Esophagus muscularis mucosa (tissue), 3 donors: Measurements from ENCODE around the gene PRICKLE1.

Experiments used
- CTCF ChIP-seq, 3 experiments: fragments of 200-600 bp in 2 of 3; fragments of 450-650 bp in 1 of 3; sonication (generic) in 2 of 3; IDR thresholded peaks; one replicate each; pipeline ENCODE4 v1.5.1; 2017 to 2019; ENCODE audit warnings: antibody characterized with exemption in 3 of 3, mild to moderate bottlenecking in 2 of 3, moderate library complexity in 1 of 3
- EP300 ChIP-seq: sonication (generic); formaldehyde crosslinking; IDR thresholded peaks from one replicate; pipeline ENCODE4 v1.6.1; 2017; ENCODE audit warnings: antibody characterized with exemption

DNA sequence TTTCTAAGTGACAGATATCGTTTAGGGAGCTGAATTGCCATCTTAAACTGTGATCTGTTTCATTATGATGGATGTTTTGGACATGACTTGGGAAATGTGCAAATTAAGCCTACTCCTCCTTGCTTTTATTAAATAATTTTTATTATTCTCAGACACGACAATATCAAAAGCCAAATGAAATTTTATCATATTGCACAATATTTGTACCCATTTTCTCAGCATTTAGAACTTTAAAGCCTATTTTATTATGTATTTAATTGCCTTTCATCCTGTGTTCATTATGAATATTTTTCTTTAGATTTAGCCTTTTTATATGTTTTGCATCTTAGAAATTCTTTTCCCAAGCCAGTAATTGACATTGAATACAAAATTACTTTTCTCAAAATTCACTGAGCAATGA is 160.7 kb downstream of the PRICKLE1 start:
- TF ChIP-seq CTCF (IDR thresholded peaks at IDR 0.05), result no peak
- TF ChIP-seq EP300, result no peak
